ENCODE measurements around the gene PRKAG1. TPM values are rescaled to one million over a fixed set of nuclear protein-coding genes. Genes with fewer than 3 reads are reported as not detected.

PRKAG1 gene
- total RNA-seq, 1 donor from 2014 or later = 78.1 TPM

DNA sequence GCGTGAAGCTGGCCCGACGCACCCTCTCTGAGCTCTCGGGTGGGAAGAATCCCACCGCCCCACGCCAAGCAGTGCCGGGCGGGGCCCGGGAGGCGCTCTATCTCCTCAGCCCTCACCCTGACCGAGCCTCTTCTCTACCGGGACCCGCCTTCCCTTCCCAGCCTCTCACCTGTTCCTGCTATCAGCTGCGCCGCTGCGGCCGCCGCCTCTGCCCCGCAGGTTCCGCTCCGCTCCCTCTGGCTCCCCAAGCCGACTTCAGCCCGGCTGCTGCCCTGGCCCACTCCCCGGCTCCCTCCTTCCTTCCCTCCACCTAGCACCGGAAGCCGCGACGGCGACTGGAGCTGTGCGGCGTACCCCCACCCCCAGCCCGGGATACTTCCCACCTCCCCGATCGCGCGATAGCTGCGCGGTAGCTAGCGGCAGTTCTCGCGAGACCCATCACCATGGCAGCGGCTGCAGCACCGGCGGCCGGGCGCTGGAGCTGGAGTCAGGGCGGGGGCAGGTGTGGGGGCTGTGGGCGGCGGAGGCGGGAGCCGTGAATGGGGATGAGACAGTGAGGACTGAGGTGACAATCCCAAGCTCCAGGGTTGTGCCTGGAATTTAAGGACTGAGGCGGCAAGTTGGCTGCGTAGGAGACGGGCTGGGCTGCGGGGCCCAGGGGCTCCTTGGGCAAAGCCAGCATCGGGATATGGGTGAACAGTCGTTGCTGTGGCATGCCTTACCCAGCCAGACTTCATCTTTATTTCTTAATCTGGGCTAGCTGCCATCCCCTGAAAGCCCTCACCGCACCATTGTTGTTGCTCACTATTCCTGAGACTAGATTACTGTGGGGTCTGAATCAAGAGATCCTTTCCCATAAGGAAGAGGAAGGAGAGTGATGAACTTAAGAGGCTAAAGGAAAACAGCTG is 61.2 kb downstream of the PRKAG1 start, which contains the start of gene ARF3:
TSS of gene ARF3 (minus strand) at position 347 of the 908 bp plus-strand sequence. CDS start 16,392 bp downstream, outside the sequence.
- DNase-seq (peak; percentile 97), ATAC-seq (peak; percentile 96)
- intact Hi-C loops (cut with micrococcal nuclease) = no loop called here

GRCh38 chr12:48956279-48957140 is 62.1 kb downstream of the PRKAG1 start:
- intact Hi-C loops (cut with micrococcal nuclease) = no loop called here
- peak; percentile 91 for ATAC-seq
- peak; percentile 87 for DNase-seq

DNA sequence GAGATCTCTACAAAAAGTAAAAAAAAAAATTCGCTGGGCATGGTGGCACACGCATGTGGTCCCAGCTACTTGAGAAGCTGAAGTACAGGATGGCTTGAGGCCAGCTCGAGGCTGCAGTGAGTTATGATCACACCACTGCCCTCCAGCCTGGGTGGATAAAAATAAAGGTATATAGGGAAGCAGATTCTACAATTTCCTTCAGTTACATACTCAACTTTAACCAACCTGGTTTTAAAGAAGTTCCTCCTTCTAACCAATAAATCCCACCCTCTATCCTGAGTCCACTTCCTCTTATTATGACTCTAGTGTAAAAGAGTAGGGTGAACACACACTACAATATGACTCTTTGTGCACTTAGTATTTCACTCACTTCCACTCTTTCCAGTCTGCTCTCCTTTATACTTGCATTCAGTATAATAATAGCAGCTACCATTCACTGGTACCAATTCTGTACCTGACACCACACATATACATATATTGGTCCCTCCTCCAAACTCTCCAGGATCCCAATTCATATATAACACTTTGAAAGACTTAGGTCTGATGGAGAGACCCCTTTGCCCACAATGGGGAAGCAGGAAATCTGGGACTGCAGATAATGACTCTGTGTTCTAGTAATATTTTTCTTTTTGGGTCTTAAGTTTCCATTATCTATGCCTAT is 63.6 kb downstream of the PRKAG1 start:
- intact Hi-C loops (cut with micrococcal nuclease) = no loop called here
- peak; percentile 46 for DNase-seq
- ATAC-seq = no peak

DNA sequence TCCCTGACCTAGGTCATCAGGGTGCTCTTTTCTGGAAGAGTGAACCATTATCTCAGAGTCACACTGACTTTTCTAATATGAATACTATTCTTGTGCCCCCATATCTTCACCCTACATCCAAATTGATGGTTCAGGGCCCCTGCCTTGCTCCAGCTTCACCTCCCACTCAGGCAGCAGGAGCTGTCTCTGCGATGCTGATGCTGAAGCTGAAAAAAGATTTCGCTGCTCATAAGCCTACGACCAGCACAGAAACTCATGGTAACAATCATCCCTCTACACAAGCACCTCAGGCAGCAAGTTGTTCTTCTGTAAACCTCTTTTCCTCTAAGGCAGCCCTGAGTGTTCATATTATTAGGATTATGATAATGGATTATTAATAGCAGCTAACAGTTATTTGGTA is 64.5 kb downstream of the PRKAG1 start:
- ATAC-seq (no peak), DNase-seq (no peak)
- intact Hi-C loops (cut with micrococcal nuclease) = no loop called here

- no peak for ATAC-seq
- DNase-seq = no peak
- intact Hi-C loops (cut with micrococcal nuclease) = no loop called here
These were observed 65.9 kb downstream of the PRKAG1 start for GRCh38 chr12:48952691-48953090.

Other genes with a start within 250 kb of the PRKAG1 start
- 57.0 TPM for gene ADCY6, start 229.7 kb downstream of the PRKAG1 start, total RNA-seq
- 4.4 TPM for gene CACNB3, start 200.3 kb downstream of the PRKAG1 start, total RNA-seq
- 36.4 TPM for gene DDX23, start 166.6 kb downstream of the PRKAG1 start, total RNA-seq
- 0.27 TPM for gene RND1, start 152.9 kb downstream of the PRKAG1 start, total RNA-seq
- 6.3 TPM for gene FKBP11, start 93.3 kb downstream of the PRKAG1 start, total RNA-seq
- gene ARF3, start 61.3 kb downstream of the PRKAG1 start, total RNA-seq = 44.8 TPM
- gene WNT10B, start 47.0 kb downstream of the PRKAG1 start, total RNA-seq = 0.17 TPM
- gene WNT1, start 40.5 kb downstream of the PRKAG1 start, total RNA-seq = not detected
- gene DDN, start 19.4 kb downstream of the PRKAG1 start, total RNA-seq = 0.77 TPM
- gene KMT2D, start 42.0 kb upstream of the PRKAG1 start, total RNA-seq = 43.8 TPM
- gene RHEBL1, start 51.2 kb upstream of the PRKAG1 start, total RNA-seq = 0.32 TPM
- 0.52 TPM for gene DHH, start 76.0 kb upstream of the PRKAG1 start, total RNA-seq
- gene LMBR1L, start 92.1 kb upstream of the PRKAG1 start, total RNA-seq = 30.7 TPM
- gene TUBA1B, start 112.6 kb upstream of the PRKAG1 start, total RNA-seq = 329 TPM
- gene TUBA1A, start 170.3 kb upstream of the PRKAG1 start, total RNA-seq = 69.9 TPM
- gene TUBA1C, start 246.3 kb upstream of the PRKAG1 start, total RNA-seq = 31.4 TPM